GM12878 (cell line): ENCODE measurements around the gene PHKB.
"Not testable (repeated sequence)": the region's sequence is repeated elsewhere in the genome, so short reads cannot be mapped to it uniquely, and the experiment has no call there.

Experiments used
- CTCF ChIP-seq, 3 experiments: IDR thresholded peaks in 2 of 3; conservative IDR thresholded peaks in 1 of 3; 2 replicates each; pipeline ENCODE4 v1.5.1; 2011; ENCODE audit warnings: low read depth in 3 of 3, low read length in 3 of 3, mild to moderate bottlenecking in 3 of 3, control low read depth in 2 of 3, moderate library complexity in 2 of 3, inconsistent platforms in 1 of 3, mixed read lengths in 1 of 3; ENCODE audit not compliant: control insufficient read depth in 2 of 3, insufficient read depth in 1 of 3; ENCODE audit errors: extremely low read depth in 1 of 3
- FOXK2 ChIP-seq: fragments of 450-650 bp; IDR thresholded peaks from 2 replicates; pipeline ENCODE4 v1.6.1; 2017; ENCODE audit warnings: mild to moderate bottlenecking, moderate library complexity
- POLR2A ChIP-seq: IDR thresholded peaks from 2 replicates; pipeline ENCODE4 v1.6.1; 2011; ENCODE audit warnings: low read depth, mild to moderate bottlenecking, low read length
- POLR2AphosphoS5 ChIP-seq: IDR thresholded peaks from 2 replicates; pipeline ENCODE4 v1.6.1; 2011; ENCODE audit warnings: mild to moderate bottlenecking, low read length, inconsistent platforms
- RB1 ChIP-seq: fragments of 450-650 bp; formaldehyde crosslinking; IDR thresholded peaks from 2 replicates; pipeline ENCODE4 v1.6.1; 2017; ENCODE audit warnings: mild to moderate bottlenecking, borderline replicate concordance
- SUZ12 ChIP-seq: fragments of 200-600 bp; sonication (generic); IDR thresholded peaks from one replicate; pipeline ENCODE4 v1.6.1; 2018; ENCODE audit warnings: antibody characterized with exemption, mild to moderate bottlenecking; ENCODE audit not compliant: unreplicated experiment

GRCh38 chr16:47440066-47440465 lies 21.1 kb upstream of the PHKB start:
- TF ChIP-seq SUZ12; POLR2A; FOXK2; RB1; POLR2AphosphoS5; CTCF (IDR thresholded peaks at IDR 0.05 in 2 of 3, conservative IDR thresholded peaks at IDR 0.05 in 1 of 3; ENCODE audit: control insufficient read depth in 2 of 3, extremely low read depth in 1 of 3, insufficient read depth in 1 of 3, low read depth in 3 of 3, low read length in 3 of 3): not testable (repeated sequence)
